A549 treated with RU486 at 1 μM for 4 hours (cell line): ENCODE results near the gene CYP2A7. TPM values are rescaled to one million over a fixed set of nuclear protein-coding genes. Genes with fewer than 3 reads are reported as not detected.

Experiments
- total RNA-seq: library from RNA; stranded (reverse); fragments of 200-300 nt; extraction: Qiagen RNA extraction; gene quantifications from 5 replicates; pipeline ENCODE4 v1.2.3, GENCODE V29; 2022; ENCODE audit warnings: low read depth

Gene CYP2A7, protein sequence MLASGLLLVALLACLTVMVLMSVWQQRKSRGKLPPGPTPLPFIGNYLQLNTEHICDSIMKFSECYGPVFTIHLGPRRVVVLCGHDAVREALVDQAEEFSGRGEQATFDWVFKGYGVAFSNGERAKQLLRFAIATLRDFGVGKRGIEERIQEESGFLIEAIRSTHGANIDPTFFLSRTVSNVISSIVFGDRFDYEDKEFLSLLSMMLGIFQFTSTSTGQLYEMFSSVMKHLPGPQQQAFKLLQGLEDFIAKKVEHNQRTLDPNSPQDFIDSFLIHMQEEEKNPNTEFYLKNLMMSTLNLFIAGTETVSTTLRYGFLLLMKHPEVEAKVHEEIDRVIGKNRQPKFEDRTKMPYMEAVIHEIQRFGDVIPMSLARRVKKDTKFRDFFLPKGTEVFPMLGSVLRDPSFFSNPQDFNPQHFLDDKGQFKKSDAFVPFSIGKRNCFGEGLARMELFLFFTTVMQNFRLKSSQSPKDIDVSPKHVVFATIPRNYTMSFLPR
- not detected in 5 replicates for total RNA-seq

GRCh38 chr19:40882062-40882461, at the start of gene CYP2A7:
CYP2A7 (minus strand) TSS chr19:40882231; CDS start chr19:40882210, 21 bp downstream.

GRCh38 chr19:40850277-40850676, 31.8 kb downstream of the CYP2A7 start, which contains the start of gene CYP2A6:
CYP2A6 (minus strand) TSS chr19:40850447; CDS start chr19:40850426, 21 bp downstream.

Other genes starting within 250 kb of the CYP2A7 start
- gene NUMBL, start 191.6 kb downstream of the CYP2A7 start, total RNA-seq = 47.2 to 71.5 TPM (median 63.4 TPM) in 5 replicates
- 55.7 to 69.6 TPM (median 67.0 TPM) in 5 replicates for gene COQ8B, start 165.3 kb downstream of the CYP2A7 start, total RNA-seq
- gene ITPKC, start 165.1 kb downstream of the CYP2A7 start, total RNA-seq = 15.1 to 20.5 TPM (median 17.7 TPM) in 5 replicates
- gene ACTMAP, start 131.8 kb downstream of the CYP2A7 start, total RNA-seq = 12.8 to 21.0 TPM (median 19.4 TPM) in 5 replicates
- 148 to 217 TPM (median 162 TPM) in 5 replicates for gene SNRPA, start 131.0 kb downstream of the CYP2A7 start, total RNA-seq
- gene MIA, start 106.7 kb downstream of the CYP2A7 start, total RNA-seq = 1.1 TPM in 1 of 5 replicates, not detected in the others
- gene RAB4B, start 104.0 kb downstream of the CYP2A7 start, total RNA-seq = 11.0 to 21.4 TPM (median 18.5 TPM) in 5 replicates
- 66.3 to 90.3 TPM (median 84.8 TPM) in 5 replicates for gene EGLN2, start 83.0 kb downstream of the CYP2A7 start, total RNA-seq
- 0.26 TPM in 1 of 5 replicates, not detected in the others for gene CYP2A6, start 31.8 kb downstream of the CYP2A7 start, total RNA-seq
- gene CYP2B6, start 109.1 kb upstream of the CYP2A7 start, total RNA-seq = 0.11 TPM in 1 of 5 replicates, not detected in the others
- not detected in 5 replicates for gene CYP2A13, start 206.2 kb upstream of the CYP2A7 start, total RNA-seq
- not detected in 5 replicates for gene CYP2F1, start 232.2 kb upstream of the CYP2A7 start, total RNA-seq